GM21515 (cell line): Measurements from ENCODE around the gene APOL4.
"Not testable (repeated sequence)": the region's sequence is repeated elsewhere in the genome, so short reads cannot be mapped to it uniquely, and the experiment has no call there.

Source experiments
- ATAC-seq: cut with Tn5 transposase; IDR thresholded peaks from one replicate; pipeline ENCODE4 v1.9.1; 2021; ENCODE audit not compliant: unreplicated experiment

The APOL4 gene, protein sequence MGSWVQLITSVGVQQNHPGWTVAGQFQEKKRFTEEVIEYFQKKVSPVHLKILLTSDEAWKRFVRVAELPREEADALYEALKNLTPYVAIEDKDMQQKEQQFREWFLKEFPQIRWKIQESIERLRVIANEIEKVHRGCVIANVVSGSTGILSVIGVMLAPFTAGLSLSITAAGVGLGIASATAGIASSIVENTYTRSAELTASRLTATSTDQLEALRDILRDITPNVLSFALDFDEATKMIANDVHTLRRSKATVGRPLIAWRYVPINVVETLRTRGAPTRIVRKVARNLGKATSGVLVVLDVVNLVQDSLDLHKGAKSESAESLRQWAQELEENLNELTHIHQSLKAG

DNA sequence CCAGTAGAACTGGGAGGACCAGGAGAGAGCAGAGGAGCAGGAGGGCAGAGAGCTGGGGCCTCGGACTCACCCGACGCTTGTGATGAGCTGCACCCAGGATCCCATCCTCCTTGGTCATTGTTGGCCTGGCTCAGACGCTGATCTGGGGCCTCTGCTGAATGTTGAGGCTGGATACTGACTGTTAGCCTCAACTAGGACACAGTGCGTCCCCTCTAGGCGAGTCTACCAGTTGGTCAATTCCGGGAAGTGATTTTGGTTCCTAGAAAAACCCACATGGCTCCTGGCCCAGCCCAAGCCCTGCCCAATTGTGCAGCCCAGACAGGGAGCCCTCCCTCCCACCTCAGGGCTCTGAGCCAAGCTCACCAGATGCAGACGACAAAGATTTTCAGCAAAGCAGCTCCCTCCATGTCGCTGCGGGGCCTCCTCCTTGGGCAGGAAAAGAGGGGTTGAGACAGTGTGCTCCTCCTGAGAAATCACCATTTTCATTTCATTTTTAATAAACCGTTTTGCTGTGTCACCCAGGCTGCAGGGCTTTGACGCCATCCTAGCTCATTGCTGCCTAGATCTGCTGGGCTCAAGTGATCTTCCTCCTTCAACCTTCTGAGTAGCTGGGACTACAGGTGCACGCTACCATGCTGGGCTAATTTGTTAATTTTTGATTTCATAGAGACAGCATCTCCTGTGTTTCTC is at the start of gene APOL4:
Gene APOL4, minus strand, starts transcription at position 180 of the 690 bp plus-strand sequence. Its CDS starts 75 bp downstream, at position 105.
- ATAC-seq = no peak

DNA sequence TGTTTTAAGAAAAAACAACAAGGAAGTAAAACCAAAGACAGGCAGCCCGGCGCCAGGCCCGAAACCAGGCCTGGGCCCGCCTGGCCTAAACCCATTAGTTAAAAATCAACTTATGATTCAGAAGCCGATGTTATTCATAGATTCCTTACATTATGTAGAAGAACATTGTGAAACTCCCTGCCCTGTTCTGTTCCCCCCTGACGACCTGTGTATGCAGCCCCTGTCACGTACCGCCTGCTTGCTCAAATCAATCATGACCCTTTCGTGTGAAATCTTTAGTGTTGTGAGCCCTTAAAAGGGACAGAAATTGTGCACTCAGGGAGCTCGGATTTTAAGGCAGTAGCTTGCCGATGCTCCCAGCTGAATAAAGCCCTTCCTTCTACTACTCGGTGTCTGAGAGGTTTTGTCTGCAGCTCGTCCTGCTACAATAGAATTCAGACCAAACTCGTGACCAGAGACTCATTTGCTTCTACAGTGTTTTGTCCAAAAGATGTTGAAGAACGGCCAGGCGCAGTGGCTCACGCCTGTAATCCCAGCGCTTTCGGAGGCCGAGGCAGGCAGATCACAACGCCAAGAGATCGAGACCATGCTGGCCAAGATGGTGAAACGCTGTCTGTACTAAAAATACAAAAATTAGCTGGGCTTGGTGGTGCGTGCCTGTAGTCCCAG is 48.8 kb upstream of the APOL4 start:
- ATAC-seq = not testable (repeated sequence)

DNA sequence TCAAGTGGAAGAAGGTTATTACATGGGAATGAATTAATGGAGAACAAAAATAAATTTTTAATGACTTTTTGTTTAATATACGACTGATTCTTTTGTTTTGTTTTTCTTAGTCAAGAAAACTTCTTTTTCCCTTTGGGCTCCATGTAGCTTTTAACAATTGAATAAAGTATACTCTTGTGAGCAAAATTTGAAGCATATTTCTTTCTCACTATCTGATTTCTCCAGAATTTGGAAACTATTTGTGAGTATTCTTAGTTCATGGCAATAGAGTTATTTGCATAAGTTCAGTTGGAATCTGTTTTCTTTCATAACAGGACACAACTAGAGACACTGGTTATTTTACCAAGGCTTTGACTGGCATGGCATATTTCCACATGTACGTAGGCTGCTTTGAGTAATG is 47.6 kb upstream of the APOL4 start:
- no peak for ATAC-seq

DNA sequence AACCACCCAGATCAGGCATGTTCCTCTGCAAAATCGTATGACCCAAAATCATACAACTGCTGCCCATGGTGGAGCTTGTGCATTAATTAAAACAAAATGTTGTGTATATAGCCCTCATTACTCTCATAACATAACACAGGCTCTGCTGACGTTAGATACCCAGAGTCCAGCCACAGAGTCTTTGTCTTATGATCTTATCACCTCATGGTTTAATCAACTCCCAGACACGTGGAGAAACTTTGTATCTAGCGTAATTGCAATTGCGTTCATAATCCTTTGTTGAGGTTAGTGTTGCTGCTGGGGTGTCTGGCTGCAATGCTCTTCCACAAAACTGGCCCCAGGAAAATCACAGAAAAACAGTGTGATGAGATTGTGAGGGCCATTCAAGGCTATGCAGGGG is 46.3 kb upstream of the APOL4 start:
- ATAC-seq = no peak

DNA sequence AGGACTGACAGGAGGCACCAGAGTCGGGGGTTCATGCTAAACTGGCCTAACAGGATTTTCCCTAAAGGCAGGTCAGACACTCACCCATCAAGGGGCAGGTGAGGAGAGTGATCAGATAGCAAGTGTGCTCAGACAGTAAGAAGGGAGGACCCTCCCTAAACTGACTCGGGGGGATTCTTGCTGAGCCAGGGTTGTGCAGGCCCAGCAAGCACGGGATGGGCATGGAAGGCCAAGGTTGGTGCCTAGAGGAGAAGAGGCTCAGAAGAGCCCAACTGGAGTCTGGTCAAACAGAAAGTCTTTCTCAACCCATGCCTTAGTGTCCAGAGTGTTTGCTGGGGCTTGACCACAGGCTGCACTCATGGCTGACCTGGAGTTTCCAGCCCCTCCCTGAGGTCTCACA is 45.1 kb upstream of the APOL4 start:
- no peak for ATAC-seq

DNA sequence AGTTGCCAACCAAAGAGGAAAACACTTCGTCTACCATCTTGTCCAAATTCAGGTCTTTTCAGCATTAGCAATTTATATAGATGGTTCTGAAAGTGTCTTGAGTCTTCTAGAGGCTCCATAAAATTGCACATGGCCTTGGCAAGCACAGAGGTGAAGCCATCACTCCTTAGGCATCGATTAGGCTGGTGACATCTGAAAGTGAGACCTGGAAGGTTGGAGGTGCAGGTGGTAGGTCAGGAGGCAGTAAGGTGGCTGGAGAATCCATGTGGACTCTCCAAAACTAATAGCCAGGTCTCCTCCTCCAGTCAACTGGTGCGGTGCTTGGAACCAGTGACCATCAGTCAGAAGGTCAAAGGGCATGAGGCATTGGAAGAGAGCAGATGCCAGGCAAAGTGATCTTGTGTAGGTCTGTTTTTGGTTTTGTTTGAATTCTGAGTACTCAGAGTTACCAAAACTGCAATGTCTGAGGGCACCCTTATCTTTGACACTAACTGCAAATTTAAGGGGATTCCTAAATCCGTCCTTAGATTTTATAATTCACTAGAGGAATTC is 44.3 kb upstream of the APOL4 start:
- ATAC-seq = no peak

DNA sequence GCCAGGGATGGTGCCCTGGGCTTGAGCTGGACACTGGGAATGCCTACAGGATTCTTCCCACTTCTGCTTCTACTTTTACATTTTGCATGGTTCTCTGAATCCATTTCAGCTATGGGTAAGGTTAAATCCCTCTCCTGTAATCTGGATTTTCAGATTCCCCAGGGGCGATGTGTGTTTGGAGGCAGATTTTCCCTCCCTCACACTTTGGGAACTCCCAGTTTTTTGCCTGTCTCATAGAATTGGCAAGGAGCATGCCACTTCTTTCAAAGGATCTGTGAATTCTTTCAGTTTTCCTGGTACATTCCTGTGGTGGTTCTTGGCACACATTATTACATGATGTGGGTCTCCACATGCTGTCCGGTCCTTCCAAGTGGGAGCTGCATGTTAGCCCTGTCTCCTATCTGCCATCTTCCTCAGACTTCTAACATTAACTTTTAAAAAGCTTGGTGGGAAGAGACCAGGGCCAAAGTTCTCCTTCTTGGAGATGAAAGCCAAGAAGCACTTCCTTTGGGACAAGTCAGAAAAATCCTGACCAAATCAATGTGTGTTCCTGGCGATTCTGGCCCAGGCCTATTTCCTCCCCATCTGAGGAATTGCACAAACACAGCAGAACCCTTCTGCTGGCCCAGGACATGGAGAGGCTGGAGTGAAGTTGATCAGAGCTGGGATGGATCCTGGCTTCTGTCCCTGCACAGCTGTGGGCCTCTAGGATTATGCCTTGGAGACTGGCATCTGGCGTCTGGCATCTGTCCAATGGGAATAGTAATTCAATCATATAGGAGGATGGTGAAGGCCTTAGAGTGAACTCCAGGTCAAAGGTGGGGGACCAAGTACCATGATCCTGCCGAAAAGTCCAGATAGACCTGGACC is 43.1 kb upstream of the APOL4 start:
- ATAC-seq = no peak

DNA sequence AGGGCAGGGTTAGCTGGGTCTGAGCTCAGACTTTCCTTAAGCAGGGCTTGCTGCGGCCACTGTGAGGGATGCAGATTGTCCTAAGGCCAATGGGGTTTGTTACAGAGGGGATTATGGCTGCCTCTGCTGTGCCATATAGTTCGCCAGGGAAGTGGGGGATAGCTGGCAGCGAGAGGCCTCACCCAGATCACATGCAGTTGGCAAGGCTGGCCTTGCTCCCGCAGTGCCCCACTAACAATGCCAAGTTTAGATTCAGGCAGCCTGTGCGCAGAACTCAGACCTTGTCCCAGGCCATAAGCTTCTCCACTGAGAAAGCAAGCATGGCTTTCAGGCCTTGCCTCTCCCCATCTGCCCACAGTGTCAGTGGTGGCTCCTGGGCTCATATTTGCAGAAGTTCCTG is 42.4 kb upstream of the APOL4 start:
- ATAC-seq = no peak

DNA sequence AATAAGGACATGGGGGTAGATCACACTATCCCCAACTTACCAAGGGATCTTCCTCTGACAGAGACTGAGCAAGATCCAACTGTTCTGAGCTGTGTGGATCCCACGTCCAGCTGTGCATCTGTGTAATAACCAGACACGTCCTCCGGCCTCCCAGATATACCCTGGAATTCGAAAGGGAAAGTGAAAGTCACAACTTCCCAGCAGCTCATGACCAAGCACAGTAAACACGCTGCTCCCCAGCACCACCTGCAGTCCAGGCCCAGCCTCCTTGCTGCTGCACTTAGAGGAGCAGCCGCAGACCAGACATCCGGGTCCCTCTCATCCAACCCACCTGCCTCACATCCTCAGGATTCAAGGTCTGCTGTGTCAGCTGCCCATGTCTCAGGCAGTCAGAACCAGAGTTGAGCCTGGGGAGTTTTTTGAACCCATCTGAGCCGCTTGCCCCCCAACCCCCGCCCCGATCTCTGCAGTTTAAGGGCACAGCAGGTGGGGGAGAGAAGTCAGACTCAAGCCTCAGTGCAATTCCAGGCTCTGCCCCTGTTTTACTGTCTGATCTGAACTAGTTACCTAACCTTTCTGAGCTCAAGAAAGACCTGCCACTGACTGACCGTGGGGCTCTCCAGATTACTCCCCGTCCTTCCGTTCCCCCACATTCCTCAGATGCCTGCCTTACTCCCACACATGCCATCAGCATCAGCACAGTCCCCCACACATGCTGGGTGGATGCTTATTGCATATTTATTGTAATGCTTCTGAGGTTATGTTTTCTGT is 38.0 kb upstream of the APOL4 start, which contains the start of gene APOL2:
Gene APOL2, minus strand, starts transcription at position 127 of the 771 bp plus-strand sequence. CDS start 6,365 bp downstream, outside the sequence.
- peak; percentile 74 for ATAC-seq

DNA sequence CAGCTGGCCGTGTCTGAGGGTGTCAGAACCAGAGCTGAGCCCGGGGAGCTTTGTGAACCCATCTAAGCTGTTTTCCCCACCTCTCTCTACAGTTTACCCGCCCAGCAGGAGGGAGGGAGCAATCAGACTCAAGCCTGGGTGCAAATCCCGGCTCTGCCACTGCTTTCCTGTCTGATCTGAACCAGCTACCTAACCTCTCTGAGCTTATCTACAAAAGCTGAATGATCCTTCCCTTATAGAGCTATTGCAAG is 37.5 kb upstream of the APOL4 start:
- no peak for ATAC-seq

DNA sequence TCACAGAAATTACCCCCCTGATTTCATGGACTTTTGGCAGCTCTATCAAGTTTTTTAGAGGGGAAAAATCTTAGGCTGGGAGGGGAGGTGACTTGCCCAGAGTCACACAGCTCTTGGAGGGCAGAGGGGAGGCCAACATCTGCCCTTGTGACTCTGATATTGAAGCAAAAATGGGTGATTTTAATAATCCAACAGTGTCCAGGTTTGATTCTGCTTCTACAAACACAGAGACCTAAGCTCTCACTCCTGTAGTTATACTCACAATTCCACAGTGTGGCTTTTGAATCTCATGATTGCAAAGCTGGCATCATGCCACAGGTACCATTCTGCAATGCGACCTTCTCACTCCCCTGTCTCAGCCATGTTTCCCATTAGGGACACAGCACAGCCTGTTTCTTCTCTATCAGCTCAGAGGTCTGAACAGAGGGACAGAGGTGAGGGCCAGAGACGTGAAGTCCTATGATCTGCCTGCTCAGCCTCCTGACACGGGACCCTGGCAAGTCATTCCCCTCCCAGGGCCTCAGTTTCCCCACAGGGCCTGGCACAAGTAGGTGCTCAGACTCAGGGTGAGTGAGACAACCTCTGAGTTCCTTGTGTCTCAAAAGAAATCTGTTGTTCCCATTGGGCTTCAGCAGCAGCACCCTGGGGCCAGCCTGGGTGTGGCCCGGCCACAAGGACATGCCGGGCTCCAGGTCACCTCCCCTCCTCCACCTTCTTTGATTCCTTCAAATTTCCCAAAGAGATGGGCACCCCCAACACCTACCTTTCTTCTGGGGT is 37.0 kb upstream of the APOL4 start:
- ATAC-seq = no peak

DNA sequence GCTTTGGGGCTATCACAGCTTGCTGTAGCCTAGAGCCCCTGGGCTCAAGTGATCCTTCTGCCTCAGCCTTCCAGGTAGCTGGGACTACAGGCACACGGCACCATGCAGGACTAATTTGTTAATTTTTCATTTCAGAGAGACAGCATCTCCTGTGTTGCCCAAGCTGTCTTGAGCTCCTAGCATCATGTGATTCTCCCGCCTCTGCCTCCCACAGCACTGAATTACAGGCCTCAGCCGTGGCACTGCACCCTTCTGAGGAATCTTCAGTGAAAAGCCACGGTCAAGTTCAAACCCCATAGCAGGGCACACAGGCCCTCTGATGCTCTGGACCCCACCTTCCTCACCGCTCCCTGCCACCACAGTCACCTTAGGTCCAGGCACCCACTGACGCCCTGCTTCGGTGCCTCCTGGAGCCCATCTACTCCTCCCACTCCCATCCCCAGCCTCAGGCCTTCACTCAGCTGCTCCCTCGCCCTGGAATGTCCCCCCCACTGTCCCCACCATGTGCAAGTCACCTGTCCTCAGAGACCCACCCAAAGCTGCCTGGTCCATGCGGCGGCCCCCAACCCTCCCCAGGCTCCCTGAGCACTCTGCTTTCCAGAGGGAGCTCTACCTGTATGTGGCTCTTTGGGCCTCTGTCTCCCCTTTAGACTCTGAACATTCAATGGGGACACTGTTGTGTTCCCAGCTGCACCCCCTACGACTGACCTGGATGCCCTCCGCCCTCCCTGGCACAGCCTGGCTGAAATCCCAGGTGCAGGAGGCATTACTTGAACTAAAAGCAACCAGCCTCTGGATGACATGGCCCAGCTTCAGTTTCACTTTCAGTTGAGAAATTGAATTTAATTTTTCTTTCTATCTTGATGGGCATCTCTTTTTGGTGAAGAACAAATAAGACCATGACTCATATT is 36.1 kb upstream of the APOL4 start:
- ATAC-seq = no peak

DNA sequence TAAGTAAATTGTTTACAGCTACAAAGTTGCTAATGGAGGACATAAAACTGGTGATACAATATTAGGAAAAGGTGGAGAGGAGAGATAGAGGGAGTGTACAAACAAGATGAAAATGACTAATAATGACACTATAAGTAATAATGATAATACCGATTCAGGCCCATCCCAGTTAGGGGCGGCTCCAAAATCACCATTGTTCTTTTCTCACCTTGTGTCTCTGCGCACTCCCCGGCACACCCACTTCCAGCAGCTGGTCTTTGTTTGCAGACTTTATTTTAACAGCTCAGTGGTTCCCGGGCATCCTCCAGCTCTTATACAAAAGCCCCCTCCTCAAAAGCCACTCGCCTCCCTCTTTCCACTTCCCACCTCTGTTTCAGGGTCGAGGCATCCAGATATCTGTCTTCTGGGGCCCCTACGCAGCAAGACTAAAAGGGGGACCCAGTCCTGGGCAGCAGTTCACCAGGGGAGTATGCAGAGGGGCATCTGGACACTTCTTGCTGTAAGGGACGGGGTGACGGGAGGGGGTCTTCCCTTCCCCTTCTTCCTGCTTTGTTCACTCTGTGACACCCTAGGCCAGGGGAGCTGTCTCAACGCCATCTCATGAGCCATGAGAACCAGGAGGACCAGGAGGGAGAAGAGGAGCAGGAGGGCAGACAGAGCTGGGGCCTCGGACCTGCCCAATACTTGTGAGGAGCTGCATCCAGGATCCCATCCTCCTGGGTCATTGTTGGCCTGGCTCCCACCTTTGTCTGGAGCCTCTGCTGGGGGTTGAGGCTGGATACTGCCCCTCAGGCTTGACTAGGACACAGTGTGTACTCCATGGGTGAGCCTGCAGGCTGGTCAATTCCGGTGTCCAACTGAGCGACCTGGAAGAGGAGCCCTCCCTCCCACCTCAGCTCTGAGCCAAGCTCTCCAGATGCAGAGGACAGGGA is 35.0 kb upstream of the APOL4 start:
- ATAC-seq = no peak

DNA sequence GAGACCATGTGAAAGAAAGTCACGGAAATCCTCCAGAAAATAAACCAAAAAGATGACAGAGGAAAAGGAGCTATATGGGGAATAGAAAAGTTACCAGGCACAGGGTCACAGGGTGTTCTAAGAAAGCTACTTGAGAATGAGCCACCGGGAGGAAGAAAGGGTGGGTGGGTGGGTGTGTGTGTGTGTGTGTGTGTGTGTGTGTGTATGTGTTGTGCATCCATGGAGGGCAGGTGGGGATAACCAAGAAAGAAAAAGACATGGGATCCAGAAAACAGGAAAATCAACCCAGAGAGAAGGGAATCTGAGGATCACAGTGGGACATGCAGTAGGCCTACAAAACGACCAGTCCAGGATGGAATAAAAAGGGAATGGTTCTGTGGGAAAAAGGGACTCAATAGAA is 34.0 kb upstream of the APOL4 start:
- ATAC-seq = no peak

DNA sequence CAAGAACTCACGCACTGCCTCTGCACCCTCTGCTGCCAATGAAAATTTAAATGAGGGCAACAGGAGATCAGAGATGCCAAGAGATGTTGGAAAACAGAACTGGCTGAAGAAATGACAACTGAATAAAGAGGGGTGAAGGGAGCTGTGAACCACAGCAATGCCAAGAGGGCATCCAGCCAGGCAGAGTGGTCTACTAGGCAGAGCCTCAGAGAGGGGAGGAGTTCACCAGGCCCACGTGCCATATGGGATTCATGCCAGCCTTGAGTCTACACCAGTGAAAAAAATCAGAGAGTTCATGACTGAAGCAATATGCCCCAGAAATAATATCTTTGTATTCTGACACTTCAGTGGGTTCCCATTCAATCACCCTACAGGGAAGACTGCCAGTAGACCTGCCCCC is 33.3 kb upstream of the APOL4 start:
- no peak for ATAC-seq

DNA sequence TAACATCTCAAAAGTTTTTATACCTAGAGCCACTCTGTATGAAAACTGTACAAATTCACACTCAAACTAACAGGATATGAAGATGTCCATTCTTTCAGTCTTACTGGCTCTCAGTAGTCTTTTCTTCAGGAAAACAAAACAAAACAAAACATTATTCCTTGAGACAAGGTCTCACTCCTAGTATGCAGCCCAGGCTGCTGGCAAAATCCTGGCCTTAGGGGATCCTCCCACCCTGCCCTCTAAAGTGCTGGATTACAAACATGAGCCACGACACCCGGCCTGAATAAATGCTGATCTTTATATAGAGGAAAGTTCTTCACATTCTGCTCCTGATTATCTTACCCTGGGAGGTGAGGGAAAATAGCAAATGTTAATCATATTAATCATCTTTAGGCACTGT is 32.6 kb upstream of the APOL4 start:
- no peak for ATAC-seq

DNA sequence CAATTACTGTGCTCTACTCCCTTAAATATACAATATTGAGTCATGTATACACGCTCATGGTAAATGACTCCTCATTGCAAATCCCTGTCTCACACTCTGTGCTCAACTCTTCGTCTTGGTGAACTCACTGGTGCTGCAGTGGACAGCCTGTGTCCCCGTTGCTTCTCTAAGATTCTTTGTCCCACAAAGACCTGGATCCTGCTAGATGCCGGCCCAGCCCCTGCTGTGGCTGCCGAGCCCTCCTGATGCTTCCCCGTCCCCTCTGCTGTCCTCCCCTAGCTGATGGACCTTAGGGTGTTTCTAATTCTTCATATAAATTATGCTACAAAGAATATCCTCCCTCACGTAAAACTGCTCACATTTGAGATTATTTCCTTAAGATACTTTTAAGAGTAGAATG is 32.2 kb upstream of the APOL4 start:
- no peak for ATAC-seq
